Measurements from ENCODE around the gene MAGI1.
A peak's percentile ranks its signal among the peaks of the same experiment; 100 is the strongest.

The MAGI1 gene

GRCh38 chr3:65971293-65972252 is 67.1 kb downstream of the MAGI1 start:
- no peak for DNase-seq (ENCODE audit: low spot score)

GRCh38 chr3:65968996-65969395 is 69.7 kb downstream of the MAGI1 start:
- no peak for DNase-seq (ENCODE audit: low spot score)

GRCh38 chr3:65967451-65967850 is 71.3 kb downstream of the MAGI1 start:
- peak; percentile 81 for DNase-seq (ENCODE audit: low spot score)

GRCh38 chr3:65964838-65965237 is 73.9 kb downstream of the MAGI1 start:
- DNase-seq (ENCODE audit: low spot score) = no peak

GRCh38 chr3:65963787-65964677 is 74.7 kb downstream of the MAGI1 start:
- DNase-seq (ENCODE audit: low spot score) = no peak

GRCh38 chr3:65961733-65962132 is 77.0 kb downstream of the MAGI1 start:
- DNase-seq (ENCODE audit: low spot score) = no peak

- DNase-seq (ENCODE audit: low spot score) = no peak
Observed at GRCh38 chr3:65961128-65961527, 77.6 kb downstream of the MAGI1 start.

- no peak for DNase-seq (ENCODE audit: low spot score)
Observed at GRCh38 chr3:65960087-65960486, 78.6 kb downstream of the MAGI1 start.

GRCh38 chr3:65958216-65958615 is 80.5 kb downstream of the MAGI1 start:
- no peak for DNase-seq (ENCODE audit: low spot score)

GRCh38 chr3:65955792-65956477 is 82.8 kb downstream of the MAGI1 start:
- no peak for DNase-seq (ENCODE audit: low spot score)

- peak; percentile 89 for DNase-seq (ENCODE audit: low spot score)
Observed at GRCh38 chr3:65953881-65954733, 84.6 kb downstream of the MAGI1 start.

GRCh38 chr3:65953301-65953812 is 85.4 kb downstream of the MAGI1 start:
- DNase-seq (ENCODE audit: low spot score) = peak; percentile 85

- DNase-seq (ENCODE audit: low spot score) = no peak
Observed at GRCh38 chr3:65952842-65953241, 85.9 kb downstream of the MAGI1 start.

GRCh38 chr3:65951836-65952505 is 86.7 kb downstream of the MAGI1 start:
- DNase-seq (ENCODE audit: low spot score) = no peak

- no peak for DNase-seq (ENCODE audit: low spot score)
Observed at GRCh38 chr3:65950340-65951326, 88.1 kb downstream of the MAGI1 start.

- DNase-seq (ENCODE audit: low spot score) = peak; percentile 33
Observed at GRCh38 chr3:65948841-65949573, 89.7 kb downstream of the MAGI1 start.

- DNase-seq (ENCODE audit: low spot score) = no peak
Observed at GRCh38 chr3:65946438-65946837, 92.3 kb downstream of the MAGI1 start.

GRCh38 chr3:65945953-65946352 is 92.8 kb downstream of the MAGI1 start:
- no peak for DNase-seq (ENCODE audit: low spot score)

Measured in cerebellar cortex (tissue), 1 donor.